GM12878 (cell line): ENCODE data around the gene YWHAG. TPM values are rescaled to one million over a fixed set of nuclear protein-coding genes. Genes with fewer than 3 reads are reported as not detected.
A peak's percentile ranks its signal among the peaks of the same experiment; 100 is the strongest.

Source experiments
- ATAC-seq: fragments of 200-7000 bp; cut with Tn5 transposase; 3 replicates; pipeline ENCODE4 v1.9.1; 2020; ENCODE audit warnings: mild to moderate bottlenecking, moderate library complexity
- BruUV-seq: library from RNA; stranded (reverse); fragments of 400-500 nt; replicated peaks from 2 replicates; lab custom pipeline; 2021; lab: Mats Ljungman, UMichigan
- CTCF ChIA-PET: fragments of 300-600 bp; sonication (Branson Sonifier 250); formaldehyde crosslinking; extraction: SDS; loops from one replicate; lab custom pipeline; 2021; ENCODE audit warnings: inconsistent platforms; lab: Yijun Ruan, JAX
- POLR2A ChIA-PET: fragments of 350-600 bp; formaldehyde crosslinking; extraction: SDS; loops from one replicate; lab custom pipeline; 2021; ENCODE audit warnings: inconsistent platforms; lab: Charles Lee
- RAD21 ChIA-PET: fragments of 300-600 bp; sonication (Branson Sonifier 250); formaldehyde crosslinking; loops from one replicate; lab custom pipeline; 2023; ENCODE audit warnings: antibody characterized with exemption; ENCODE audit not compliant: unreplicated experiment; lab: Charles Lee
- SMC1A ChIA-PET: fragments of 300-600 bp; sonication (Branson Sonifier 250); formaldehyde crosslinking; loops from one replicate; lab custom pipeline; 2023; ENCODE audit not compliant: unreplicated experiment, uncharacterized antibody; lab: Charles Lee
- DNase-seq: peaks from one replicate; pipeline ENCODE4 v3.0.0-alpha.2; 2011; ENCODE audit warnings: low read depth, low spot score
- FAIRE-seq: peaks from 3 replicates; lab custom pipeline; 2011; peaks lifted over from hg19 to GRCh38; lab: Jason Lieb, UNC
- H2AFZ ChIP-seq: 2 replicates; pipeline ENCODE4 v1.6.0; 2011; ENCODE audit warnings: low read depth, low read length, control low read depth; ENCODE audit not compliant: control insufficient read depth
- H3K27ac ChIP-seq: 2 replicates; pipeline ENCODE4 v1.5.1; 2011; ENCODE audit warnings: control low read depth; ENCODE audit not compliant: control insufficient read depth, insufficient read depth
- H3K27me3 ChIP-seq, 2 experiments: replicated peaks in 1 of 2; 2 replicates each; pipeline versions ENCODE4 v1.6.0 to v1.6.1; 2011; ENCODE audit warnings: low read length in 1 of 2; ENCODE audit not compliant: control insufficient read depth in 2 of 2, insufficient read depth in 2 of 2
- H3K36me3 ChIP-seq, 2 experiments: 2 replicates each; pipeline ENCODE4 v1.5.1; 2011; ENCODE audit warnings: low read length in 1 of 2; ENCODE audit not compliant: control insufficient read depth in 2 of 2, insufficient read depth in 2 of 2
- H3K4me1 ChIP-seq: 2 replicates; pipeline ENCODE4 v1.6.1; 2011; ENCODE audit warnings: mild to moderate bottlenecking, low read length, moderate library complexity, mixed read lengths; ENCODE audit not compliant: control insufficient read depth, insufficient read depth
- H3K4me2 ChIP-seq: 2 replicates; pipeline ENCODE4 v1.6.0; 2011; ENCODE audit warnings: control low read depth; ENCODE audit not compliant: control insufficient read depth, insufficient read depth
- H3K4me3 ChIP-seq: fragments of 200-600 bp; sonication (generic); 2 replicates; pipeline ENCODE4 v1.5.1; 2016
- H3K79me2 ChIP-seq: 2 replicates; pipeline ENCODE4 v1.6.0; 2011; ENCODE audit warnings: low read length; ENCODE audit not compliant: control insufficient read depth, insufficient read depth
- H3K9ac ChIP-seq: 2 replicates; pipeline ENCODE4 v1.8.0; 2011; ENCODE audit warnings: low read length, control low read depth, mixed read lengths; ENCODE audit not compliant: control insufficient read depth, insufficient read depth
- H3K9me3 ChIP-seq: replicated peaks from 3 replicates; pipeline ENCODE4 v1.5.1; 2011; ENCODE audit warnings: mild to moderate bottlenecking, low read length; ENCODE audit not compliant: control insufficient read depth, insufficient read depth
- H4K20me1 ChIP-seq: 2 replicates; pipeline ENCODE4 v1.6.0; 2011; ENCODE audit not compliant: control insufficient read depth, insufficient read depth
- DPF2 ChIP-seq: fragments of 450-650 bp; IDR thresholded peaks from 2 replicates; pipeline ENCODE4 v1.6.1; 2017; ENCODE audit warnings: mild to moderate bottlenecking
- JUND ChIP-seq: IDR thresholded peaks from 2 replicates; pipeline ENCODE4 v1.6.1; 2012; ENCODE audit warnings: low read depth, mild to moderate bottlenecking, low read length, improper control_type of control experiment, moderate library complexity
- KDM1A ChIP-seq: fragments of 200-600 bp; sonication (generic); IDR thresholded peaks from 2 replicates; pipeline ENCODE4 v1.6.1; 2016; ENCODE audit warnings: borderline replicate concordance
- RAD21 ChIP-seq: IDR thresholded peaks from 2 replicates; pipeline ENCODE4 v1.6.1; 2011; ENCODE audit warnings: mild to moderate bottlenecking, low read depth, low read length, moderate library complexity; ENCODE audit not compliant: insufficient read depth
- SIN3A ChIP-seq: IDR thresholded peaks from 2 replicates; pipeline ENCODE4 v1.6.1; 2012; ENCODE audit warnings: low read depth, low read length, improper control_type of control experiment
- SMAD1 ChIP-seq: fragments of 450-650 bp; IDR thresholded peaks from 2 replicates; pipeline ENCODE4 v1.6.1; 2018; ENCODE audit warnings: mild to moderate bottlenecking, low read depth; ENCODE audit not compliant: partially characterized antibody
- SMAD5 ChIP-seq: IDR thresholded peaks from 2 replicates; pipeline ENCODE4 v1.6.1; 2016; ENCODE audit warnings: antibody characterized with exemption, low read depth
- SMC3 ChIP-seq: IDR thresholded peaks from 2 replicates; pipeline ENCODE4 v1.6.1; 2011; ENCODE audit warnings: low read length, improper control_type of control experiment, borderline replicate concordance
- YY1 ChIP-seq: IDR thresholded peaks from 2 replicates; pipeline ENCODE4 v1.6.1; 2011; ENCODE audit warnings: low read depth, mild to moderate bottlenecking, low read length
- ZNF24 ChIP-seq: fragments of 450-650 bp; IDR thresholded peaks from 2 replicates; pipeline ENCODE4 v1.6.1; 2017; ENCODE audit warnings: antibody characterized with exemption, mild to moderate bottlenecking
- ZNF622 ChIP-seq: fragments of 450-650 bp; IDR thresholded peaks from 2 replicates; pipeline ENCODE4 v1.6.1; 2017; ENCODE audit warnings: mild to moderate bottlenecking, inconsistent platforms
- ZSCAN29 ChIP-seq: fragments of 450-650 bp; IDR thresholded peaks from 2 replicates; pipeline ENCODE4 v1.6.1; 2017; ENCODE audit warnings: mild to moderate bottlenecking, moderate library complexity
- WGBS: methylation state at CpG from one replicate; pipeline ENCODE4 v1.1.6; 2016; ENCODE audit warnings: low lambda C conversion rate; ENCODE audit not compliant: insufficient replicate concordance, insufficient coverage; ENCODE audit errors: missing lambda C conversion rate; 5-methylcytosine and 5-hydroxymethylcytosine counted together
- in situ Hi-C: fragments of 300-500 bp; cut with MboI; formaldehyde crosslinking; loops from 9 replicates; pipeline ENCODE4 v1.14.3; 2018; ENCODE audit warnings: mixed read lengths
- intact Hi-C: fragments of 100-400 bp; cut with micrococcal nuclease; formaldehyde crosslinking; loops from one replicate; pipeline ENCODE4 v1.14.2; 2022; ENCODE audit not compliant: unreplicated experiment
- polyA plus RNA-seq, 11 experiments: library from polyadenylated mRNA; depleted of rRNA in 4 of 11; unstranded in 6 of 11; stranded (reverse) in 5 of 11; fragments of >200 nt; fragmentation: Nextera tagmentation in 4 of 11; fragmentation: Illumina TruSeq in 1 of 11; extraction: Ambion mirVana in 4 of 11; extraction: Trizol in 1 of 11; gene quantifications; 1 replicate in 1 of 11; 2 replicates in 10 of 11; pipeline versions ENCODE4 v1.2.1 to v1.2.3, GENCODE V29; 2011 to 2016; ENCODE audit warnings: inconsistent platforms in 2 of 11, missing spikeins in 2 of 11, low read depth in 1 of 11
- total RNA-seq, 4 experiments: library from RNA; depleted of rRNA in 3 of 4; stranded (reverse); fragments of >200 nt in 3 of 4; fragmentation: Illumina TruSeq in 1 of 4; extraction: Trizol in 1 of 4; gene quantifications; 2 replicates each; pipeline versions ENCODE4 v1.2.1 to v1.2.3, GENCODE V29; 2013 to 2021
- TF ChIP-seq, protein P1 (sequence below): fragments of 450-650 bp; formaldehyde crosslinking; IDR thresholded peaks from 2 replicates; pipeline ENCODE4 v1.4.0; 2020; ENCODE audit warnings: mild to moderate bottlenecking, moderate library complexity

YWHAG gene
- total and polyA plus RNA-seq, 10 of the 15 experiments (the other 5 are each of a cell fraction or from before 2014, with no cell fraction given): 20.2 to 157 (median 41.3) TPM

DNA sequence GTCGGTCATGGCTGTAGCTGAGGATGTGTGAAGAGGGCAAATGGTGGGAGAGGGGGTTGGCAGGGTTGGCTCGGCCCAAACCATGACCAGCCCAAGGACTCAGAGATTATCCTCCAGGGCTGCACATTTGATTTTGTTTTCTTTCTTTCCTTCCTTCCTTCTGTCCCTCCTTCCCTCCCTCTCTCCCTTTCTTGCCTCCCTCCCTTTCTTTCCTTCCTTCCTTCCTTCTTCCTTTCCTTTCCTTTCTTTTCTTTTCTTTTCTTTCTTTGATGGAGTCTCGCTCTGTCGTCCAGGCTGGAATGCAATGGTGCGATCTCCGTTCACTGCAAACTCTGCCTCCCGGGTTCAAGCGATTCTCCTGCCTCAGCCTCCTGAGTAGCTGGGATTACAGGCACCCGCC lies 46.9 kb upstream of the YWHAG start:
- SMC1A ChIA-PET: no interaction called here
- no peaks in the 10 kb centered on the region for H4K20me1 ChIP-seq
- intact Hi-C loops (no loop called here), in situ Hi-C loops (no loop called here)
- RAD21 ChIA-PET: no interaction called here
- H3K79me2 ChIP-seq: no peaks in the 10 kb centered on the region
- BruUV-seq: no TSS peak
- ATAC-seq (no peak), FAIRE-seq (no peak), DNase-seq (no peak)
- POLR2A ChIA-PET: no interaction called here
- 85% methylated on average over 8 of the region's 9 CpGs for WGBS
- no peaks in the 10 kb centered on the region for H3K9me3 ChIP-seq
- H3K4me1 ChIP-seq: peaks cover 7% of the 10 kb centered on the region
- no peak overlapping the region for H3K4me2 ChIP-seq
- H2AFZ ChIP-seq: no peak overlapping the region
- TF ChIP-seq YY1 (no peak), SMAD5 (no peak), JUND (no peak), SIN3A (no peak)
- no peak overlapping the region for H3K9ac ChIP-seq
- H3K36me3 ChIP-seq: no peaks in the 10 kb centered on the region
- no peak overlapping the region for H3K4me3 ChIP-seq
- CTCF ChIA-PET: no interaction called here
- no peak overlapping the region for H3K27ac ChIP-seq
- H3K27me3 ChIP-seq: no peaks in the 10 kb centered on the region

DNA sequence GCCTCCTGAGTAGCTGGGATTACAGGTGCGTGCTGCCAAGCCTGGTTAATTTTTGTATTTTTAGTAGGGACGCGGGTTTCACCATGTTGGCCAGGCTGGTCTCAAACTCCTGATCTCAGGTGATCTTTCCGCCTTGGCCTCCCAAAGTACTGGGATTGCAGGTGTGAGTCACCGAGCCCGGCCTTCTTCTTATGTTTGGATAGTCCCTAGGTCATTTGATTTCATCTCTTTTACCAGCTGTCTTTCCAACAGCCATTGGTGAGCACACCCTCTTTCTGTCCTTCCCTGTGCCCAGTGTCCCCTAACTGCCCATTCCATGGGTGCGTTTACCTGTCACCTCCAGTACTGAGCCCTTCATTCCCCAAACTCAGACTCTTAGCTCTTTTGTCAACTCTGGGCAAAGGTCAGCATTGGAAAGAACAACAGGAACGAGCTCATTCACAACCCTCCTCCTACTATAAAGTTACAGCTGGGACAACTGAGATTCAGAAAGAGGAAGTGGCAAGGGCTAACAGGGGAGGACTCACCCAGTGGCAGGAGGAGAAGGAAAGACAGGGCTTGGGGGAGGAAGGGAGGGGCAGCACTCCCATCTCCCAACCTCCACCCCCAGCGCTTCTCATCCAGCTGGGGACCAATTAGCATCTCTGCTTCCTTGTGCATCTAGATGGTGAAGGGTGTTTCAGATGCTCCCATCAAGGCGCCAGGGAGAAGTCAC lies 45.1 kb upstream of the YWHAG start:
- Histone ChIP-seq H3K4me2 (0 out of 2 replicates have a peak overlapping the region, but pooled peaks have one; percentile 59), H3K79me2 (no peaks in the 10 kb centered on the region), H3K9ac (no peak overlapping the region), H3K9me3 (no peaks in the 10 kb centered on the region), H3K4me3 (no peak overlapping the region), H2AFZ (no peak overlapping the region), H3K27me3 (no peaks in the 10 kb centered on the region), H3K36me3 (no peaks in the 10 kb centered on the region), H3K4me1 (peaks cover 7% of the 10 kb centered on the region), H3K27ac (no peak overlapping the region), H4K20me1 (no peaks in the 10 kb centered on the region)
- WGBS: 64% methylated on average over 10 of the region's 10 CpGs
- ATAC-seq: peak; percentile 82
- no peak for DNase-seq
- ChIA-PET CTCF (no interaction called here), POLR2A (interaction anchor here (1.1 kb wide), 1 partner anchor 12 kb away, joined by 5 read pairs; no protein-coding TSS in a partner anchor), RAD21 (no interaction called here), SMC1A (interaction anchor here (1.1 kb wide), 1 partner anchor 10 kb away, joined by 3 read pairs; no protein-coding TSS in a partner anchor)
- intact Hi-C loops (no loop called here), in situ Hi-C loops (no loop called here)
- no TSS peak for BruUV-seq
- FAIRE-seq: peak; percentile 59
- no peak for TF ChIP-seq KDM1A
- TF ChIP-seq SMC3: no peak
- no peak for TF ChIP-seq RAD21
- TF ChIP-seq ZSCAN29: no peak
- 0 out of 2 replicates have a peak, but pooled peaks have one; percentile 36 for TF ChIP-seq DPF2
- TF ChIP-seq ZNF622: no peak
- TF ChIP-seq, protein P1, sequence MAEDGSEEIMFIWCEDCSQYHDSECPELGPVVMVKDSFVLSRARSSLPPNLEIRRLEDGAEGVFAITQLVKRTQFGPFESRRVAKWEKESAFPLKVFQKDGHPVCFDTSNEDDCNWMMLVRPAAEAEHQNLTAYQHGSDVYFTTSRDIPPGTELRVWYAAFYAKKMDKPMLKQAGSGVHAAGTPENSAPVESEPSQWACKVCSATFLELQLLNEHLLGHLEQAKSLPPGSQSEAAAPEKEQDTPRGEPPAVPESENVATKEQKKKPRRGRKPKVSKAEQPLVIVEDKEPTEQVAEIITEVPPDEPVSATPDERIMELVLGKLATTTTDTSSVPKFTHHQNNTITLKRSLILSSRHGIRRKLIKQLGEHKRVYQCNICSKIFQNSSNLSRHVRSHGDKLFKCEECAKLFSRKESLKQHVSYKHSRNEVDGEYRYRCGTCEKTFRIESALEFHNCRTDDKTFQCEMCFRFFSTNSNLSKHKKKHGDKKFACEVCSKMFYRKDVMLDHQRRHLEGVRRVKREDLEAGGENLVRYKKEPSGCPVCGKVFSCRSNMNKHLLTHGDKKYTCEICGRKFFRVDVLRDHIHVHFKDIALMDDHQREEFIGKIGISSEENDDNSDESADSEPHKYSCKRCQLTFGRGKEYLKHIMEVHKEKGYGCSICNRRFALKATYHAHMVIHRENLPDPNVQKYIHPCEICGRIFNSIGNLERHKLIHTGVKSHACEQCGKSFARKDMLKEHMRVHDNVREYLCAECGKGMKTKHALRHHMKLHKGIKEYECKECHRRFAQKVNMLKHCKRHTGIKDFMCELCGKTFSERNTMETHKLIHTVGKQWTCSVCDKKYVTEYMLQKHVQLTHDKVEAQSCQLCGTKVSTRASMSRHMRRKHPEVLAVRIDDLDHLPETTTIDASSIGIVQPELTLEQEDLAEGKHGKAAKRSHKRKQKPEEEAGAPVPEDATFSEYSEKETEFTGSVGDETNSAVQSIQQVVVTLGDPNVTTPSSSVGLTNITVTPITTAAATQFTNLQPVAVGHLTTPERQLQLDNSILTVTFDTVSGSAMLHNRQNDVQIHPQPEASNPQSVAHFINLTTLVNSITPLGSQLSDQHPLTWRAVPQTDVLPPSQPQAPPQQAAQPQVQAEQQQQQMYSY (CRISPR knock-in tag): no peak
- no peak for TF ChIP-seq SMAD1
- no peak for TF ChIP-seq ZNF24
